Panc1 (cell line): Measurements from ENCODE around the gene HELZ2.

Source experiments
- CTCF ChIP-seq: fragments of 450-650 bp; IDR thresholded peaks from 2 replicates; pipeline ENCODE4 v1.5.1; 2017; ENCODE audit warnings: mild to moderate bottlenecking
- REST ChIP-seq, 2 experiments: IDR thresholded peaks; 2 replicates each; pipeline ENCODE4 v1.6.1; 2011 to 2012; ENCODE audit warnings: low read depth in 2 of 2, control low read depth in 1 of 2, low read length in 1 of 2, mild to moderate bottlenecking in 1 of 2, moderate library complexity in 1 of 2; ENCODE audit not compliant: insufficient read depth in 1 of 2

GRCh38 chr20:63529180-63529860 is 44.7 kb downstream of the HELZ2 start:
- TF ChIP-seq CTCF (no peak), REST (IDR thresholded peaks at IDR 0.05; ENCODE audit: insufficient read depth in 1 of 2, low read depth in 2 of 2, low read length in 1 of 2) (no peak)
